GM21526 (cell line): ENCODE data around the gene FUOM.

Source experiments
- ATAC-seq: cut with Tn5 transposase; IDR thresholded peaks from one replicate; pipeline ENCODE4 v1.9.1; 2021; ENCODE audit warnings: moderate library complexity; ENCODE audit not compliant: unreplicated experiment, low FRiP score

FUOM gene

GRCh38 chr10:133357285-133358161 lies at the start of gene FUOM:
Gene FUOM (minus strand): TSS chr10:133358019. CDS start chr10:133358007, 12 bp downstream.
- peak; percentile 56 for ATAC-seq

GRCh38 chr10:133405844-133406527 lies 48.2 kb upstream of the FUOM start:
- peak; percentile 41 for ATAC-seq

- ATAC-seq = no peak
Observed at GRCh38 chr10:133405272-133405671, 47.5 kb upstream of the FUOM start.

GRCh38 chr10:133403784-133404183 lies 46.0 kb upstream of the FUOM start:
- no peak for ATAC-seq

GRCh38 chr10:133403359-133403758 lies 45.5 kb upstream of the FUOM start:
- no peak for ATAC-seq

- ATAC-seq = no peak
Observed at GRCh38 chr10:133401981-133402725, 44.3 kb upstream of the FUOM start.

- no peak for ATAC-seq
Observed at GRCh38 chr10:133401500-133401899, 43.7 kb upstream of the FUOM start.

GRCh38 chr10:133400624-133401424 lies 43.0 kb upstream of the FUOM start:
- ATAC-seq = peak; percentile 61

- no peak for ATAC-seq
Observed at GRCh38 chr10:133399123-133399601, 41.3 kb upstream of the FUOM start.

GRCh38 chr10:133397938-133398337 lies 40.1 kb upstream of the FUOM start:
- ATAC-seq = no peak

GRCh38 chr10:133396035-133396624 lies 38.3 kb upstream of the FUOM start:
- no peak for ATAC-seq

- no peak for ATAC-seq
Observed at GRCh38 chr10:133394801-133395221, 37.0 kb upstream of the FUOM start.

- ATAC-seq = peak; percentile 64
Observed at GRCh38 chr10:133394064-133394663, 36.3 kb upstream of the FUOM start, which contains the start of gene MTG1. Gene MTG1 (plus strand): TSS chr10:133394157. CDS start chr10:133394221, 64 bp downstream.

GRCh38 chr10:133393401-133394063 lies 35.7 kb upstream of the FUOM start:
- no peak for ATAC-seq

GRCh38 chr10:133391761-133392518 lies 34.1 kb upstream of the FUOM start:
- no peak for ATAC-seq

GRCh38 chr10:133391249-133391635 lies 33.4 kb upstream of the FUOM start:
- ATAC-seq = no peak

GRCh38 chr10:133390597-133391248 lies 32.9 kb upstream of the FUOM start:
- no peak for ATAC-seq
